A673 (cell line): ENCODE measurements around the gene FBN1.

Experiments
- EZH2 ChIP-seq: fragments of 200-600 bp; sonication (generic); IDR thresholded peaks from 2 replicates; pipeline ENCODE4 v1.6.1; 2017; ENCODE audit warnings: borderline replicate concordance, low read depth, mild to moderate bottlenecking, mixed read lengths, antibody characterized with exemption, low read length; ENCODE audit not compliant: poor library complexity, severe bottlenecking
- TF ChIP-seq, protein P1 (sequence below): fragments of 300-800, 200-600 bp; sonication (generic); conservative IDR thresholded peaks from 2 replicates; pipeline ENCODE4 v1.5.1; 2017; ENCODE audit warnings: low read depth, mild to moderate bottlenecking, antibody characterized with exemption, low read length, moderate library complexity, mixed read lengths

DNA sequence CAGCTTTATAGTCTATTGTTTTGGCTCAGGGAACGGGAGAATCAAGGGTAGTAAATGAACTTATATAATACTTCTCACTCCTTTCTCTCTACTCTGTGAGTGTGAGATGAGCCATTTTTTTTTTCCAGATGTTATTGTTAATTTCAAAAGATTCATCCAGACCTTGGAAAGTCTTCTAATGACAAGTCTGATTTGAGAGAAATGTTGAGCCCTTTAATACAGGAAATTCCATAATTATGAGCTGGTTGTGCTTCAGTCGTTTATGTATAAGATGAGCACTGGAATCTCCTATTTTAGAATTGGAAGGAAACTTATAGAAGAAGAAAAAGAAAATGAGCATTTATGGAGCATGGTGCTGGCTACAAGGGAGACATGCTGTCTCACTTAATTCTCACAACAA is 92.0 kb downstream of the FBN1 start:
- TF ChIP-seq, protein P1, sequence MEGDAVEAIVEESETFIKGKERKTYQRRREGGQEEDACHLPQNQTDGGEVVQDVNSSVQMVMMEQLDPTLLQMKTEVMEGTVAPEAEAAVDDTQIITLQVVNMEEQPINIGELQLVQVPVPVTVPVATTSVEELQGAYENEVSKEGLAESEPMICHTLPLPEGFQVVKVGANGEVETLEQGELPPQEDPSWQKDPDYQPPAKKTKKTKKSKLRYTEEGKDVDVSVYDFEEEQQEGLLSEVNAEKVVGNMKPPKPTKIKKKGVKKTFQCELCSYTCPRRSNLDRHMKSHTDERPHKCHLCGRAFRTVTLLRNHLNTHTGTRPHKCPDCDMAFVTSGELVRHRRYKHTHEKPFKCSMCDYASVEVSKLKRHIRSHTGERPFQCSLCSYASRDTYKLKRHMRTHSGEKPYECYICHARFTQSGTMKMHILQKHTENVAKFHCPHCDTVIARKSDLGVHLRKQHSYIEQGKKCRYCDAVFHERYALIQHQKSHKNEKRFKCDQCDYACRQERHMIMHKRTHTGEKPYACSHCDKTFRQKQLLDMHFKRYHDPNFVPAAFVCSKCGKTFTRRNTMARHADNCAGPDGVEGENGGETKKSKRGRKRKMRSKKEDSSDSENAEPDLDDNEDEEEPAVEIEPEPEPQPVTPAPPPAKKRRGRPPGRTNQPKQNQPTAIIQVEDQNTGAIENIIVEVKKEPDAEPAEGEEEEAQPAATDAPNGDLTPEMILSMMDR, result no peak
- TF ChIP-seq EZH2, result no peak
